NCI-H748 treated with DMSO at 0.1 percent for 48 hours (cell line): ENCODE data around the gene C6orf120.

ENCODE experiments used
- DNase-seq: peaks from one replicate; lab custom pipeline; 2025; lab: John Stamatoyannopoulos, UW

The C6orf120 gene

DNA sequence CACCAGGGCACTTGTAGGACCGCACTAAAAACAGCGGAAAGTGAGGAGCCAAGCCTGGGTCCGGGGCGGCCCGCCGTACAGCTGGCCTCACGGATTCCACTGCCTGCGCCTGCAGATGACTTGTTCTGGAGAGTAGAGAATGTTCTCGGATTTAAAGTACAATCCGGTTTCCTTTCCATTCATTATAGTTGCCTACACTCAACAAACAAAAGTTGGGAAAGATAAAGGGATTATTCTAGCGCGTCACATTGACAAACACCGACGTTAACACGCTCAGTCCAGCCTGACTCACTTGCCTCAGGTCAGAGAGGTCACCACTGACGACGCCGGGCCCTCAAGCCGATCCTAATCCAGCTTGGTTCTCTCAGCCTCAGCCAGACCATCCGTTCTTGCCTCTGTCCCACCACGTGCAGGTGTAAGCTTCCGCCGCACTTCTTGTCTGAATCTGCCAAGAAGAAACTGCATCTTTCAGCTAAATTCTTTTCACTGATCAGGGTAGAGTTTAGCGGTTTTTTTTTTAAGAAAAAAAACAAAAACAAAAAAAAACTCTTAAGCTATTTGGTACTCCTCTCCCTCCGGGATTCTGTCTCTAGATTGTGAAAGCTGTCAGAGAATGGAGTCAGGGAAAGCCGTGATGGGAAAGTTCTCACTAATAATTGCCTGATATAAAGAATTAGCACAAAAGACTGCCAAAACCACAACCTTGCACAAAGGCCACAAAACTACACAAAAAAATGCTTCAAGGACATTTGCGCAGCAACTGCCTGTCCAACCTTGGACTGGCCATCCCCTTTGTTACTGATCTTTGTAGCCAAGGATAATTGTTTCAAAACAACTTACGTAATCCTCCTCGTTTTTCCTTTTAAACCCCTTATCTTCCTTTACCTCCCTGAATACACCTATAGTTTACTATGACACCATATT lies 23.5 kb downstream of the C6orf120 start:
- DNase-seq: peak; percentile 18

GRCh38 chr6:169726049-169726400 lies 24.1 kb downstream of the C6orf120 start:
- DNase-seq: no peak

- DNase-seq: no peak
Measured at GRCh38 chr6:169726963-169727362, 25.0 kb downstream of the C6orf120 start.

DNA sequence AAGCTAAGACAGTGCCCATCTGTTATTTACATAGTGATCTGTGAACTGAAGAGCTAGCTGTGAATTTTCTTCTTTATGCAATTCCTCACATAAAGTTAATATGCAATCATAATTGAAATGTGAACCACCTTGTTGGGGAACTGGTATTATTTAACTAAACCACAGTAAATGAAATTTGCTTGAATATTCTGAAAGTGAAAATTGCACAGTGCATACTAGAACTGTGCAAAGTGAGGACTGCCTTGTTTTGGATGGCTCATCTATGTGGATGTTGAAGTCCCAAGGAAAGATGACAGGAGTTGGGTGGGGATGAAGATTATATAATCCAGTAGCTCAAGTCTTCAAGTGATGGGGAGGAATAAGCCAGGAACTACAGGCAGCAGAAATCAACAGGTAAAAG lies 28.0 kb downstream of the C6orf120 start:
- no peak for DNase-seq

- no peak for DNase-seq
Measured at GRCh38 chr6:169738204-169738975, 36.5 kb downstream of the C6orf120 start.

- peak; percentile 60 for DNase-seq
Measured at GRCh38 chr6:169738976-169739529, 37.1 kb downstream of the C6orf120 start.

DNA sequence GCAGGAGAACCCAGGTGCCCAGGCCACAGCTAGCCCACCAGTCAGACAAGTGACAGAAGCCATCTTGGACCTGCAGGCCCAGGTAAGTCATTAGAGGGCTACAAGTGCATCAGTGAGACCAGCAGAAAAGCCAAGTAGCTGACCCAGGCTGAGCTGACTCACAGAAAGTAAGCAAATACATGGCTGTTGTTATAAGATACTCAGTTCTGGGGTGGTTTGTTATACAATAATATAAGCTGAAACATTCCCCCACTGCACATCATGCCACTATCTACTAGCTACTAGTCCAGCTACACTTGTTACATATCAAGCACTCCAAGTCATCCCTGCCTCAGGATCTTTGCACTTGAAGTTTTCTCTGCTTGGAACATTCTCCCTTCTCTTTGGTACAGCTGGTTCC lies 39.4 kb downstream of the C6orf120 start:
- DNase-seq: no peak

DNA sequence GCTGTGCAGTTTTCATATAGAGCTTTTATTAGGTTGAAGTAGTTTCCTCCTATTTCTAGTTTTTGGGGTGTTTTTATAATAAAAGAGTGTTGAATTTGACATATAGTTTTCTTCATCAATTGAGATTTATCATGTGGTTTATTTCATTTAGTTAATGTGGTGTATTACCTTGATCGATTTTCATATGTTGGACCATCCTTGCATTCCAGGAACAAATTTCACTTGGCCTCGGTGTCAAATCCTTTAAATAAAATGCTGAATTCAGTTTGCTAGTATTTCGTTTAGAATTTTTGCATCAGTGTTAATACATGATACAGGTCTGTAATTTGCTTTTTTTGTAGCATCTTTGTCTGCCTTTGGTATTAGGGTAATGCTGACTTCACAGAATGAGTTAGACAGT lies 43.5 kb downstream of the C6orf120 start:
- no peak for DNase-seq

DNA sequence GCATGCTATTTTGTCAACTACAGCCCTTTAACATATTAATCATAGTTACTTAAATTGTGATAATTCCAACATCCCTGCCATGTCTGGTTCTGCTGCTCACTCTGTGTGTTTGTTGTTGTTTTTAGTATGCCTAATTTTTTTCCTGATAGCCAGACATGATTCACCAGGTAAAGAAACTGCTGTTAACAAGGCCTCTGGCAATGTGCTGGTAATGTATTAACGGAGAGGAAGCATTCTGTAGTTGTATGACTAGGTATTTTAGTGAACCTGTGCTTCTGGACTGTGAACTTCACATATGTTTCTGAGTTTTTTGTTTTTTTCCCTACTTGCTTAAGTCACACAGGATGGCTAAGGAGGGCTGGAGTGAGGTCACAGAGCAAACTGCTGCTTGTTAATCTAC lies 44.6 kb downstream of the C6orf120 start:
- DNase-seq: no peak

GRCh38 chr6:169751242-169752073 lies 49.5 kb downstream of the C6orf120 start, which contains the start of the genes DYNLT2 and ERMARD:
DYNLT2 (minus strand) TSS chr6:169751572; CDS start chr6:169751458, 114 bp downstream.
ERMARD (plus strand) TSS chr6:169751622; CDS start chr6:169751658, 36 bp downstream.
- peak; percentile 88 for DNase-seq

DNA sequence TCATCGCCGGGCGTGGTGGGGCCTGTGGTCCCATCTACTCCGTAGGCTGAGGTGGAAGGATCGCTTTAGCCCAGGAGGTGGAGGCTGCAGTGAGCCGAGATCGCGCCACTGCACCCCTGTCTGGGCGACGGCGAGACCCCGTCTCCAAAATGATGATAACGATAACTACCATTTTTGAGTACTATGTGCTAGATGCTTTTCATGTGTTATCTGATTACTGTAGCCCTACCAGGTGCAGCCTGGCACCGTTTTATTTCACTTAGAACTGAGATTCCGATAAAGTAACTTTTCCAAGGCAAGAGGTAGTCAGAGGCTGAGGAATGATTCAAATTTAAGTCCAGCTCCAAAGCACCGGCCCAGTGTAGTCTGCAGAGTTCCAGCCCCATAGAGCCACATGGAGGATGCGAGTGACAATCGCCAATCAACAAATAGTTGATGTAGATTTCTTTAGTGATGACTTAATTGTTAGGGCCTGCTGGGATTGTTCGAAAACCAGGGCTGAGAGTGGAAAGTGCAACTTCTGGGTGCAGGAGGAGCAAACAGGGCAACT lies 50.2 kb downstream of the C6orf120 start:
- DNase-seq: no peak
